ENCODE results near the gene ZNF619. TPM values are rescaled to one million over a fixed set of nuclear protein-coding genes. Genes with fewer than 3 reads are reported as not detected.
"Not testable (repeated sequence)": the region's sequence is repeated elsewhere in the genome, so short reads cannot be mapped to it uniquely, and the experiment has no call there.

ZNF619 gene
- total RNA-seq, 1 donor from 2014 or later: 16.7 TPM

DNA sequence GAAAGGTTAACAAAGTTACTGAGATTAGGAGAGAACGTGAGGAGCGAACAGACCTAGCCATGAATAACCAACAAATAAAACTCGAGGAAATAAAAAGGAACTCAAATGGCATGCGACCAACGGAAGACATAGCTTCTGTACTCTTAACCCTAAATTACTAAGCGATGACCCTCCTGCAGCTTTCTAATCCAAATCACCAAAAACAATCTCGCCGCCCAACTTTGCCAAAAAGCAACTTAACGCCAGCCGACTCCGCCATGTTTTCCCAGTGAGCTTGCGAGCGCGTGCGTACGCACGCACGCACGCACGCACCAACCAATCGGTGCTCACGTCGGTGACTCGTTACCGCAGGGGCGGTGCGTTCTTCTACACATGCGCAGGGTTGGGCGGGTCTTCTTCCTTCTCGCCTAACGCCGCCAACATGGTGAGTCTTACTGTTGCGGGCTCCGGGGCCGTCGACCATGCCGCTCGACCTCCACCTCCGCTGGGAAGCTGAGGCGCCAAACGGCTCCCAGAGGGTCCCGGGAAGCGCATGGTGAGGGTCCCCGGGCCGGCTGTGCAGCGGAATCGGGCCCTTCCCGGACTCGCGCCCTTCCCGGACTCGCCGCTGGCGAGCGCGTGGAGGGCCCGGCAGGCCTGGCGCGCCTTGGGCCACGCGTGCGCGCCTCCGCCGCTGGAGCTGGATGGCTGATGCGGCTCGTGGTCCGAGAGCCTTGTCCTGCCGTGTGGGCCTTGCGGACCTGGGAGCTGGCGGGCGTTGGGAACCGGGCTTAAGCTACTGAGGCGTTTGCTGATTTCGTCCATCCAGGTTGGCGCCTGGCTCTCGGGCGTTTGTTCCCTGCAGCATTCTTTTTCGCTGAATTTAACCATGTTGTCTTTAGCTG, 19.7 kb upstream of the ZNF619 start, which contains the start of gene RPL14:
RPL14 (plus strand) TSS at position 400 of the 884 bp plus-strand sequence; CDS start at position 533, 133 bp downstream.
- intact Hi-C loops (cut with micrococcal nuclease): loop anchor here (1.0 to 10.0 kb wide), 8 partner anchors 20 to 1505 kb away; partner anchors contain the start of genes EIF1B, SCN11A, SLC25A38 and ULK4
- Mint-ChIP-seq H3K36me3 (ENCODE audit: low read depth) (peaks cover 47% of the 10 kb centered on the region), H3K4me1 (peaks cover 52% of the 10 kb centered on the region), H3K27me3 (no peaks in the 10 kb centered on the region), H3K27ac (peak within 1 kb of the TSS; percentile 93), H3K9me3 (no peaks in the 10 kb centered on the region), H3K4me3 (peak within 1 kb of the TSS; percentile 89)
- ATAC-seq (ENCODE audit: low read depth): peak; percentile 67
- ChIA-PET CTCF (interaction anchor here (1.5 kb wide), 1 partner anchor 49 kb away, joined by 3 read pairs; the partner anchor contains the start of gene ZNF620), POLR2A (interaction anchor here (0.6 to 2.5 kb wide), 16 partner anchors 9 to 1556 kb away, joined by 3 to 38 read pairs (median 6); partner anchors contain the start of genes CTNNB1, EIF1B, ZNF619 and ZNF620)
- DNase-seq: peak; percentile 91
- TF ChIP-seq, protein P1, sequence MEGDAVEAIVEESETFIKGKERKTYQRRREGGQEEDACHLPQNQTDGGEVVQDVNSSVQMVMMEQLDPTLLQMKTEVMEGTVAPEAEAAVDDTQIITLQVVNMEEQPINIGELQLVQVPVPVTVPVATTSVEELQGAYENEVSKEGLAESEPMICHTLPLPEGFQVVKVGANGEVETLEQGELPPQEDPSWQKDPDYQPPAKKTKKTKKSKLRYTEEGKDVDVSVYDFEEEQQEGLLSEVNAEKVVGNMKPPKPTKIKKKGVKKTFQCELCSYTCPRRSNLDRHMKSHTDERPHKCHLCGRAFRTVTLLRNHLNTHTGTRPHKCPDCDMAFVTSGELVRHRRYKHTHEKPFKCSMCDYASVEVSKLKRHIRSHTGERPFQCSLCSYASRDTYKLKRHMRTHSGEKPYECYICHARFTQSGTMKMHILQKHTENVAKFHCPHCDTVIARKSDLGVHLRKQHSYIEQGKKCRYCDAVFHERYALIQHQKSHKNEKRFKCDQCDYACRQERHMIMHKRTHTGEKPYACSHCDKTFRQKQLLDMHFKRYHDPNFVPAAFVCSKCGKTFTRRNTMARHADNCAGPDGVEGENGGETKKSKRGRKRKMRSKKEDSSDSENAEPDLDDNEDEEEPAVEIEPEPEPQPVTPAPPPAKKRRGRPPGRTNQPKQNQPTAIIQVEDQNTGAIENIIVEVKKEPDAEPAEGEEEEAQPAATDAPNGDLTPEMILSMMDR (IDR thresholded peaks at IDR 0.05): no peak

DNA sequence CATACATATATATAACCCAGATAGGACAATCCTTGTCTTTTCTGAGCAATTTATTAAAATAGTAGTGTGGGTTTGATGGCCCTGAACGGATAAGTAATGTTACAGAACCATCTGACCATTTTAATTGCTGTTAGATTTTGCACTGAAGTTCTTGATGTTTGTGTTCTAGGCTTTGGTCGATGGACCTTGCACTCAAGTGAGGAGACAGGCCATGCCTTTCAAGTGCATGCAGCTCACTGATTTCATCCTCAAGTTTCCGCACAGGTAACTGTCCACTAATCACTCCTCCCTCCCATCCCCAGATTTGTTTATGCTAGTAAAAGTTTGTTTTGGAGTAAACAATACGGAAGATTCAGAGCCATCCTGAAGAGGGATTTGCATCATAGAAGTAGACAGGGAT, 18.4 kb upstream of the ZNF619 start:
- Mint-ChIP-seq H3K4me1 (peaks cover 39% of the 10 kb centered on the region), H3K27me3 (no peaks in the 10 kb centered on the region), H3K27ac (peak overlapping the region; percentile 83), H3K4me3 (peak overlapping the region; percentile 89), H3K36me3 (ENCODE audit: low read depth) (peaks cover 55% of the 10 kb centered on the region), H3K9me3 (no peaks in the 10 kb centered on the region)
- TF ChIP-seq, protein P1 (IDR thresholded peaks at IDR 0.05): no peak
- DNase-seq (no peak), ATAC-seq (ENCODE audit: low read depth) (no peak)
- POLR2A ChIA-PET: interaction anchor here (1.0 to 2.1 kb wide), 4 partner anchors 18 to 741 kb away, joined by 3 to 23 read pairs (median 14); partner anchors contain the start of genes CTNNB1, ZNF619, ZNF620 and ZNF621
- intact Hi-C loops (cut with micrococcal nuclease): loop anchor here (5.0 to 10.0 kb wide), 3 partner anchors 49 to 1404 kb away; partner anchors contain the start of genes SCN11A, SLC25A38, WDR48 and ZNF620
- CTCF ChIA-PET: no interaction called here

DNA sequence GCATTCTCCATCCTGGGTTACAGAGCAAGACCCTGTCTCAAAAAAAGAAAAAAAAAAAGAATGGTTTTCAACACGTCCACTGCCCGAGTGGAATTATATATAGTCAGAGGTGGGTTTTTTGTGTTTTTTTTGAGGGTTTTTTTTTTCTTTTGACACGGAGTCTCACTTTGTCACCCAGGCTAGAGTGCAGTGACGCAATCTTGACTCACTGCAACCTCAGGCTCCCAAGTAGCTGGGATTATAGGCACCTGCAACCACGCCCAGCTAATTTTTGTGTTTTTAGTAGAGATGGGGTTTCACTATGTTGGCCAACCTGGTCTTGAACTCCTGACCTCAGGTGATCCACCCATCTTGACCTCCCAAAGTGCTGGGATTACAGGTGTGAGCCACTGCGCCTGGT, 16.4 kb upstream of the ZNF619 start:
- H3K27ac Mint-ChIP-seq; ATAC-seq (ENCODE audit: low read depth); H3K27me3 Mint-ChIP-seq; DNase-seq; H3K4me3 Mint-ChIP-seq; CTCF ChIA-PET; intact Hi-C loops (cut with micrococcal nuclease); H3K9me3 Mint-ChIP-seq: not testable (repeated sequence)
- POLR2A ChIA-PET: interaction anchor here (0.6 to 1.6 kb wide), 5 partner anchors 8 to 1548 kb away, joined by 3 to 8 read pairs (median 5); partner anchors contain the start of gene ZNF619
- peaks cover 33% of the 10 kb centered on the region for H3K4me1 Mint-ChIP-seq
- peaks cover 75% of the 10 kb centered on the region for H3K36me3 Mint-ChIP-seq (ENCODE audit: low read depth)

DNA sequence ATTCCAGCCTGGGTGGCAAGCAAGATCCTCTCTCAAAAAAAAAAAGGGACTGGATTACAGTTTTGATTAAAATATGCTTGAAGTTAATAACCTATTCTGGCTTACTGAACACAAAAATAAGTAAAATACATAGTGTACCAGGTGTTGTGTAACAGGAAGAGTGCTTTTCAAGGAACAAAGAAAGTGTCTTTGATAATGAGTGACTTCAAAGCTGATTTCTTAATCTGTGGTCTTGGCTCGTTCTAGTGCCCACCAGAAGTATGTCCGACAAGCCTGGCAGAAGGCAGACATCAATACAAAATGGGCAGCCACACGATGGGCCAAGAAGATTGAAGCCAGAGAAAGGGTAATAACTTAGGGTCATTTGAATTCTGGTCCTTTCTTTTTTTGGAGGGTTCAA, 15.8 kb upstream of the ZNF619 start:
- H3K36me3 Mint-ChIP-seq (ENCODE audit: low read depth): peaks cover 80% of the 10 kb centered on the region
- no peaks in the 10 kb centered on the region for H3K9me3 Mint-ChIP-seq
- DNase-seq (no peak), ATAC-seq (ENCODE audit: low read depth) (no peak)
- ChIA-PET CTCF (no interaction called here), POLR2A (interaction anchor here (0.6 to 1.6 kb wide), 3 partner anchors 7 to 127 kb away, joined by 3 to 7 read pairs (median 6); partner anchors contain the start of gene ZNF619)
- intact Hi-C loops (cut with micrococcal nuclease): no loop called here
- TF ChIP-seq, protein P1 (IDR thresholded peaks at IDR 0.05): no peak
- H3K4me3 Mint-ChIP-seq: no peak overlapping the region
- peaks cover 31% of the 10 kb centered on the region for H3K4me1 Mint-ChIP-seq
- no peaks in the 10 kb centered on the region for H3K27me3 Mint-ChIP-seq
- H3K27ac Mint-ChIP-seq: no peak overlapping the region

DNA sequence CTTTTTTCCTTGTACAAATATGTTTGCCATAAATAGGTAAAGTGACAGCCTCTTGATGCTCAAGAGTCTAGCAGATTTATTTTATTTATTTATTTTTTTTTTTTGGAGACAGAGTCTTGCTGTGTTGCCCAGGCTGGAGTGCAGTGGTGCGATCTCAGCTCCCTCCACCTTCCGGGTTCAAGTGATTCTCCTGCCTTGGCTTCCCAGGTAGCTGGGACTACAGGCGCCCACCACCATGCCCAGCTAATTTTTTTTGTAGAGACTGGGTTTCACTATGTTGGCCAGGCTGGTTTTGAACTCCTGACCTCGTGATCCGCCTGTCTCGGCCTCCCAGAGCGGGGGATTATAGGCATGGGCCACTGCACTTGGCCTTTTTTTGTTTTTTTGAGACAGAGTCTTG, 14.1 kb upstream of the ZNF619 start:
- H3K27ac Mint-ChIP-seq; intact Hi-C loops (cut with micrococcal nuclease); H3K9me3 Mint-ChIP-seq; DNase-seq; ATAC-seq (ENCODE audit: low read depth); CTCF ChIA-PET; H3K4me3 Mint-ChIP-seq; H3K27me3 Mint-ChIP-seq: not testable (repeated sequence)
- Mint-ChIP-seq H3K4me1 (peaks cover 23% of the 10 kb centered on the region), H3K36me3 (ENCODE audit: low read depth) (peaks cover 79% of the 10 kb centered on the region)
- POLR2A ChIA-PET: interaction anchor here (1.1 to 1.3 kb wide), 2 partner anchors 9 to 12 kb away, joined by 3 read pairs; no protein-coding TSS in a partner anchor

All from activated B cell treated with CpG ODN at 0.5 μM for 24 hours (primary cell).